Measurements from ENCODE around the gene SIKE1.
"Not testable (repeated sequence)": the region's sequence is repeated elsewhere in the genome, so short reads cannot be mapped to it uniquely, and the experiment has no call there.

SIKE1 gene

GRCh38 chr1:114780344-114781226 is at the start of gene SIKE1:
Gene SIKE1 (minus strand): TSS chr1:114780685. CDS start chr1:114780607, 78 bp downstream.
- peak; percentile 96 for DNase-seq

GRCh38 chr1:114830075-114830474 is 49.6 kb upstream of the SIKE1 start:
- not testable (repeated sequence) for DNase-seq

- no peak for DNase-seq
Observed at GRCh38 chr1:114828251-114828650, 47.8 kb upstream of the SIKE1 start.

- no peak for DNase-seq
Observed at GRCh38 chr1:114821978-114822377, 41.5 kb upstream of the SIKE1 start.

GRCh38 chr1:114820392-114820791 is 39.9 kb upstream of the SIKE1 start:
- no peak for DNase-seq

- no peak for DNase-seq
Observed at GRCh38 chr1:114819869-114820268, 39.4 kb upstream of the SIKE1 start.

- DNase-seq, result not testable (repeated sequence)
Observed at GRCh38 chr1:114804449-114804848, 24.0 kb upstream of the SIKE1 start.

GRCh38 chr1:114803001-114803400 is 22.5 kb upstream of the SIKE1 start:
- DNase-seq, result no peak

- no peak for DNase-seq
Observed at GRCh38 chr1:114794038-114794437, 13.6 kb upstream of the SIKE1 start.

- not testable (repeated sequence) for DNase-seq
Observed at GRCh38 chr1:114790581-114790980, 10.1 kb upstream of the SIKE1 start.

GRCh38 chr1:114786440-114786839 is 6.0 kb upstream of the SIKE1 start:
- DNase-seq, result not testable (repeated sequence)

GRCh38 chr1:114782476-114782875 is 2.0 kb upstream of the SIKE1 start:
- no peak for DNase-seq

GRCh38 chr1:114779722-114780121 is 763 bp downstream of the SIKE1 start:
- DNase-seq, result no peak

GRCh38 chr1:114776726-114777125 is 3.8 kb downstream of the SIKE1 start:
- DNase-seq, result not testable (repeated sequence)

- no peak for DNase-seq
Observed at GRCh38 chr1:114771992-114772391, 8.5 kb downstream of the SIKE1 start.

- no peak for DNase-seq
Observed at GRCh38 chr1:114770989-114771388, 9.5 kb downstream of the SIKE1 start.

- peak; percentile 28 for DNase-seq
Observed at GRCh38 chr1:114764689-114765088, 15.8 kb downstream of the SIKE1 start.

GRCh38 chr1:114758256-114758832 is 22.1 kb downstream of the SIKE1 start:
- no peak for DNase-seq

- DNase-seq, result peak; percentile 99
Observed at GRCh38 chr1:114757455-114758255, 22.8 kb downstream of the SIKE1 start, which contains the start of gene CSDE1. Gene CSDE1 (minus strand): TSS chr1:114757984. CDS start chr1:114739890, 18,094 bp downstream.

GRCh38 chr1:114756949-114757454 is 23.5 kb downstream of the SIKE1 start:
- peak; percentile 32 for DNase-seq

- no peak for DNase-seq
Observed at GRCh38 chr1:114756009-114756892, 24.2 kb downstream of the SIKE1 start.

Data from hematopoietic multipotent progenitor cell treated with erythropoietin and hydrocortisone succinate and interleukin-3 and kit ligand, for 8 days (in vitro differentiated cells).